HG03066 (cell line): Measurements from ENCODE around the gene MRPL18.
"Not testable (repeated sequence)": the region's sequence is repeated elsewhere in the genome, so short reads cannot be mapped to it uniquely, and the experiment has no call there.

Source experiments
- ATAC-seq: cut with Tn5 transposase; IDR thresholded peaks from one replicate; pipeline ENCODE4 v1.9.1; 2021; ENCODE audit warnings: low read depth; ENCODE audit not compliant: unreplicated experiment

The MRPL18 gene

DNA sequence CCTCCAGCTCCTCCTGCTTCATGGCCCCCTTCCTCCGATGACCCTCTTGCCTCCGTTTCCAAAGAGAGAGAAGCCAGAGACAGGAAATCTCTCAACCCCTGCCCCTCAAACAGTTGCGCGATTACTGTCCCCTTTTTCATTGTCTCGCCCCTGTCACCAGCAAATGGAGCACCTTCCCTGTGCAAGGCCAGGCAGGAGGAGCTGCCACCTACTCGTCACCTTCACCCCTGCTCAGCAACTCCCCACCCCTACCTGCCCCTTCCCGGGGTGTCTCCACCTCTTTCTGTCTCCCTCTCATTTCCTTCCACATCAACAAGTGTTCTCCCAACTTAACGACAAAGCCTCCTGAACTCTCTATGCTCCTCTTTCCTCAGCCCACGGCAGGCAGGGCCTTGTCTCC, 23.5 kb downstream of the MRPL18 start:
- no peak for ATAC-seq

DNA sequence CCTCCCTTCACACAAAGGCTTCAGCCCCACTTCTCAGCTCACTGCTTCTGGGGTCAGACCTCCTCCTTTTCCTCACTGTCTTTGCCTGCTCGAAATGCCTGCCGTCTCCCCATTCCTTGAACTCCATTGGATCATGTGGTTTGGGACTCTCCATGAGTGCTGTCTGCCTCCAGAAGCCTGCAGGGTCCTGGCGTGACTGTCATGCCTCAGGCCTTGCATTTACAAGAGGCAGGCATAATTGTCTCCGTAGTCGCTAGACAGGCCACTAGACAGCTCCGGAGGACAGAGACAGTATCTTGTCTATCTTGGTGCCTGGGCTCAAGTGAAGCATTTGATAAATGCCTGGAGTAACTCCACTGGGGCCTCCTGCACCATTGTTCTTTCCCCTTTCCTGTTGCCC, 25.1 kb downstream of the MRPL18 start:
- no peak for ATAC-seq

DNA sequence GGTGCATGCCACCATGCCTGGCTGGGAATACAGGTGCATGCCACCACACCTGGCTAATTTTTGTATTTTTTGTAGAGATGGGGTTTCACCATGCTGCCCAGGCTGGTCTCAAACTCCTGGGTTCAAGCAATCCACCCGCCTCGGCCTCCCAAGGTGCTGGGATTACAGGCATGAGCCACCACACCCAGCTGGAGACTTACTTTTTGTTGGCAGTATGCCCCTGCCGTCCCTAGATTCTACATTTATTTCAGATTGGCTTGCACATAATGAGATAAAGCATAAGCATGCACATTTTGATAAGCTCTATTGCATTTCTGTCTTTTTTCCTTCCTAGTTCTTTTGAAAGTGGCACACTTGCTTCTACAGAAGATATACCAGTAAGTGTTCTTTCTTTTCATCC, 26.5 kb downstream of the MRPL18 start:
- not testable (repeated sequence) for ATAC-seq

DNA sequence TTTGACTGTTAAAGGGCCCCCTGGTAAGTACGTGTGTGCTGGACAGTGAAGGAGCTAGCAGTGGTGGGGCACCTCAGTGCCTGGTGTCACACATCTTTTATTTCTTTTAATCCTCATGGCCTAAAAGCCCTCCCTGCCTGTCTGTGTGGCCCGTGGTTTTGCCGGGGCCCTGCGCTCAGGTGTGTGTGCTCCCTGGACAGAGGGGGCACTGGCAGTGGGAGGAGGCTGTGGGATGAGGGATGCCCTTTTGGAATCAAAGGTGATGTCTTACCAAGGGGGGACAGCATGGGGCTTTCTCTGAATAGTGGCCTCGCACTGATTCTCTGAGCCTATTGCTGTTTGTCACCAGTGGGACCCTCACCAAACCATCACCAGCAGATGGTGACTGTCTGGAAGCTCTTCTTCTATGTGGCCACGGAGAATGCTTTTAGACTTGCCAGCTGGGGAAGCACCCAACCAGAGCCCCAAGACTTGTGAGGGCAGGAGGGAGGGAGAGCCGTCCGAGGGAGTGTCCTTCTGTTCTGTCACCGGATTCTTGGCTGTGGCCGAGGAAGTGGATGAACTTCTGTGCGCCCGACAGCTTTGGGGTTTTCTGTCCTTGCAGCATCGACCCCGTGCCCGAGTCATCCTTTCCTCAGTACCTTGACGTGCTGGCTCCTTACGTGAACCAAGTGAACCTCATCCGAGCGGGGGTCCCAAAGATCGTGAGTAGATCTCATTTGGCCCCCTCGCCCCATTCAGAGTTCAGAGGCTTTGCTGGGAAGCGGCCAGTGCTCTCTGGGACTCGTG, 27.9 kb downstream of the MRPL18 start:
- ATAC-seq: no peak

DNA sequence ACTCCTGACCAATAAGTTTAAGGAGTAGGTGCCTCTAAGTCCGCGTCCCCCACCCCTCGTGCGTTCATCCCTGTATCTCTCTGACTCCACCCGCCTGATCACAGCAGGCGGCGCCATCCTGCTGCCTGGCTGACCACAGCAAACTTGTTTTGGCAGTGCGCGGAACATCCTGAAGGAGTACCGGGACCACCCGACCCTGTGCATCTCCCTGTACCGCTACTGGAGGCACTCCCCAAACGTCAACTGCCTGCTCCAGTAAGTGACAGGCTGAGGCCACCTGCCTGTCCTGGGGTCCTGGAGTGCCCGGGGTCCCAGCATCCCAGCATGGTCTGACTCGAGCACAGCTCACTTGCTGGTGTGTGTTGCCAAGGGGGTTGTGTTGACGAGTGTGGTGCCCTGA, 28.8 kb downstream of the MRPL18 start:
- no peak for ATAC-seq

DNA sequence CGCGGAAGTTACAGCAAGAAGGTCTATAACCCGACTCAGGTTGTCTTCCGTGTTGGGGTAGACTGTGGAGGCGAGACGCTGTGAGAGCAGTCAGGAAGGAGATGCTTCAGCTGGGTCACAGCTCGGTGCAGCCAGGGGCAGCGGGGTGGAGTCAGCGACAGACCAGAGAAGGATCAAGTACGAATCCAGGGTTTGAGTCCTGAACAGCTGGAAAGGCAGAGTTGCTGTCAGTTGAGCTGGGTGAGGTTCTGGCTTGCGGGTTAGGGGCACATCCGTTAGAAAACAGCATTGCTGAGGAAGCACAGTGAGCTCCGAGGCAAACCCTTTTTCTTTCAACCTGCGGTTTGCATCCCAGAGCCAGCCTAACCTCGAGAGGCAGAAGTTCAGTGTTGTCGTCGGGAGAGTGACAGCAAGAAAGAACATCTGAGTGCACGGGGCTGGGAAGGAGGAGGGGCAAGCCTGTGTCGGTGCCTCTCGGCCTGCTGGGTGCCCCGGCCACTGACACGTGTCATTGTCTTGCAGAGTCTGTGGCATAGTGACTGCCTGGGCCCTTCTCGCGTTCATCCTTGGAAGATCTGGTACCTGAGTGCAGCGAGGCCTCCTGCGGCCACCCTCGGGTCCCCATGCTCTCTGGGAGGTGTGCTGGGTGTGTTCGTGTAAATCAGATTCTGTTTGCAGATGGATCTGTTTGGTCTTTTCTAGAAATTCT, 29.8 kb downstream of the MRPL18 start:
- ATAC-seq: peak; percentile 45

DNA sequence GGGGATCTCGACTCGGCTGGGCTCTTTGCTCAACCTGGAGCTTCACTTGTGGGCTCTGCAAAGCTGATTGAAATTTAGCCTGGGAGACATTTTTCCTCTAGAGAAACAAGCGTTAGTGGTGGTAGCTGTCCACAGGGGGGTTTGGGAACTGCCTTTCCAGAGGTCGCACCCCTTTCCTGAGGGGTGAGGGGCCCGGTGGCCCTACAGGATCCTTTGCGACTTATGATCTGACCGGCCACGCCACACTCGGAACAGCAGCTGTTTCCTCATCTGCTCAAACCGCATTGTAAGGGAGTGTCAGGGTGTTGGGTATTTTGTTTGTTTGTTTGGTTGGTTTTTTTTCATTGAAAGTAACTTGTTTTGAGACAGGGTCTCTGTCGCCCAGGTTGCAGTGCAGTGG, 30.9 kb downstream of the MRPL18 start:
- no peak for ATAC-seq

DNA sequence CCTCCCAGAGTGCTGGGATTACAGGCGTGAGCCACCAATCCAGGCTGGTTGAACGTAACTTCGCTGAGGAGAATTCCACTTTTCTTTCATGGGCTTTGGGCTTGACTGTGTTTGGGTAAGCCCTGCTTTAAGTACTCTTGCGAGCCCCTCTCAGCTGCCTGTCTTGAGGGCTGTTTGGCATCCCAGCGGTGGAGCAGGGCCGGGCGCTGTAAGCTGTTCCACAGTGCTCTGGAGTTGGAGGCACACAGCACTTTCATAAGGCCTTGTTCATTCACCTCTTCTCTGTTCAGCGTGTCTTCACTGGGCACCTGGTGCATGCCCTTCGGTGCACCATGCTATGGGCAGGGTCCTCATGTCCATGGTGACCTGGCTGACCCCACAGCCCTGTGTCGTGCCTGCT, 31.5 kb downstream of the MRPL18 start:
- no peak for ATAC-seq

DNA sequence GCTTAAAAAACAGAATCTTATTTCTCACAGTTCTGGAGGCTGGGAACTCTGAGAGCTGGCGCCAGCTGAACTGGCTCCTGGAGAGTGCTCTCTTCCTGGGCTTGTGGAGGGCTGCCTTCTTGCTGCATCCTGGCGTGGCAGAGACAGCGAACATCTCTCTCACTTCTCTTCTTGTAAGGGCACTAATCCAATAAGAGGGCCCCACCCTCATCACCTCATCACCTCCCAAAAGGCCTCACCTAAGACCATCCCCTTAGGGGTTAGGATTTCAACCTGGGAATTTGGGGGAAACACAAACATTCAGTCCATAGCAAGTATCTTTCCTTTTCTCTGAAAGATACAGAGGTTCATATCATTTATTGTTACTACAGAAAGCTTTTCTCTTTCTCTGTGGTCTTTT, 33.7 kb downstream of the MRPL18 start:
- ATAC-seq: no peak

DNA sequence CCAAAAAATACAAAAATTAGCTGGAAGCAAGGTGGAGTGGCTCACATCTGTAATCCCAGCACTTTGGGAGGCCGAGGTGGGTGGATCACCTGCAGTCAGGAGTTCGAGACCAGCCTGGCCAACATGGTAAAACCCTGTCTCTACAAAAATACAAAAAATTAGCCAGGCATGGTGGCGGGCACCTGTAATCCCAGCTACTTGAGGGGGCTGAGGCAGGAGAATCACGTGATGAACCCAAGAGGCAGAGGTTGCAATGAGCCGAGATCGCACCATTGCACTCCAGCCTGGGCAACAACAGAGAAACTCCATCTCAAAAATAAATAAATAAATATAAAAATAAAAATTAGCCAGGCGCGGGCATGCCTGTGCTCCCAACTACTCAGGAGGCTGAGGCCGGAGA, 34.4 kb downstream of the MRPL18 start:
- not testable (repeated sequence) for ATAC-seq

DNA sequence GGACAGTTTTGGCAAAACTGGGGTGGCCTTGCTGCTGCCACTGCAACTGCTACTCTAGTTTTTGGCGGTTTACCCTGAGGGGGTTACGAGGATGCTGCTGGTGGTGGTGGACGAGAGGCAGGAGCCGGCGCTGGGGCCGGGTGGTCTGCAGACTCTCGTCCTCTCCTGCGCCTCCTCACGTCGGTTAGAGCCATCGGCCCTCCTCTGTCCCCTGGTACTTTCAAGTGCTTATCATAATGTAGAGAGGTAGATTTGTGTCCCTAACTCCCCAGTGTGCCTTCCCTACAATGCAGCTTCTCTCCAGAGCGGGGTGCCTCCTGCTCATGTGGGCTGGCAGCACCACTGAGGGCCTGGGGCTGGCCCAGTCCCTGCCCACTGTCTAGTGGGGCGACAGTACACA, 35.7 kb downstream of the MRPL18 start:
- no peak for ATAC-seq

DNA sequence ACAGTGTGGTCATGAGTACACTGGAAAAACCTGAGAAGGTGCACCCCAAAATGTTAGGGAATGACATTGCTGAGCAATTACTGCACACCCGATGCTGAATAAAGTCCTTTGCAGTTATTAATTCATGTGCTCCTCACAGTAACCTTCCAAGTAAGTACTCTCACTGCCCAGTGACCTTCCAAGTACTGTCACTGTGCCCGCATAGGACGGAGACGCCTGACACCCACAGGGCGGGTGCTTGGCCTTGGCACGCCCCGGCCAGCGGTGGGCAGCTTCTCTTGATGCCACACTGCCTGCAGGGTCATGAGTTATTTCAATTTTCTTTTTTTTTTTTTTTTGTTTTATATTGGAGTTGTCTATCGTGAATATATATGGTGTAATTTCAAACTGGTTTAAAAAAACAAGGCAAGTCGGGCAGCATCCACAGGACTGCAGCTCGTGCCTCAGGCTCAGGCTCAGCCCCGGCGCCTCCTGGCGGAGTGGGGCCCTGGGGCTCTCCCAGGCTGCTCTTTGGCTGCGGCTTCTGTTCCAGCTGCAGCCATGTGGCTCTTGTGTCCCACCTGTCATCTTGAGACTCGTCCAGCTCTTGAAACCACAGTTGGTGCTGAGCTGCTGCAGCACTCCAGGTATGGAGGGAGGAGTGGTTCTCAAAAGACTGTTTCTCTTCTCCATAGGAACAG, 36.8 kb downstream of the MRPL18 start:
- ATAC-seq: no peak

DNA sequence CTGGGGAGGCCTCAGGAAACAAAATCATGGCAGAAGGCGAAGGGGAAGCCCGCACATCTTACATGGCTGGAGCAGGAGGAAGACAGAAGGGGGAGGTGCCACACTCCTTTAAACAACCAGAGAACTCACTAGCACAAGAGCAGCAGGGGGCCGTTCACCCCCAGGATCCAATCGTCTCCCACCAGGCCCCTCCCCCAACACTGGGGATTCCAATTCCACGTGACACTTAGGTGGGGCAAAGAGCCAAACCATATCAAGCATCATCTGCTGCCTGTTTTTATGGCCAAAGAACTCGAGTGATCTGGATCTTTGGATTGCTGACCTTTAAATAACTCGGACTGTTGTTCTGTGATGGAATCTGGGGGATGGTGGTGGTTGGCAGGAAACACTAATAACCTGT, 37.8 kb downstream of the MRPL18 start:
- no peak for ATAC-seq

DNA sequence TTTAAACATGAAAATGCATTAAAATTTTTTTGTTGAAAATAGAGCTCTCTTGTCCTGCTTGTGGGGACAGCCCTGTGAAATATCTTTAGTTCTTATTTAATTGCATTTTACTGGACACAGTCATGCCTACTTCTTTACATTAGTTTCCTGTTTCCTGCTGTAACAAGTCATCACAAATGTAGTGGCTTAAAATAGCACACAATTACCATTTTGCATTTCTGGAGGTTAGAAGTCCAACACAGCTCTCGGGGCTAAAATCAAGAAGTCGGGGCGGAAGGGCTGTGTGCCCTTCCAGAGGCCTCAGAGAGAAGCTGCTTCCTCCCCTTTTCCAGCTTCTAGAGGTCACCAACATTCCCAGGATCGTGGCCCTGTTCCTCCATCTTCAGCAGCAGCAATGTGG, 39.3 kb downstream of the MRPL18 start:
- no peak for ATAC-seq

DNA sequence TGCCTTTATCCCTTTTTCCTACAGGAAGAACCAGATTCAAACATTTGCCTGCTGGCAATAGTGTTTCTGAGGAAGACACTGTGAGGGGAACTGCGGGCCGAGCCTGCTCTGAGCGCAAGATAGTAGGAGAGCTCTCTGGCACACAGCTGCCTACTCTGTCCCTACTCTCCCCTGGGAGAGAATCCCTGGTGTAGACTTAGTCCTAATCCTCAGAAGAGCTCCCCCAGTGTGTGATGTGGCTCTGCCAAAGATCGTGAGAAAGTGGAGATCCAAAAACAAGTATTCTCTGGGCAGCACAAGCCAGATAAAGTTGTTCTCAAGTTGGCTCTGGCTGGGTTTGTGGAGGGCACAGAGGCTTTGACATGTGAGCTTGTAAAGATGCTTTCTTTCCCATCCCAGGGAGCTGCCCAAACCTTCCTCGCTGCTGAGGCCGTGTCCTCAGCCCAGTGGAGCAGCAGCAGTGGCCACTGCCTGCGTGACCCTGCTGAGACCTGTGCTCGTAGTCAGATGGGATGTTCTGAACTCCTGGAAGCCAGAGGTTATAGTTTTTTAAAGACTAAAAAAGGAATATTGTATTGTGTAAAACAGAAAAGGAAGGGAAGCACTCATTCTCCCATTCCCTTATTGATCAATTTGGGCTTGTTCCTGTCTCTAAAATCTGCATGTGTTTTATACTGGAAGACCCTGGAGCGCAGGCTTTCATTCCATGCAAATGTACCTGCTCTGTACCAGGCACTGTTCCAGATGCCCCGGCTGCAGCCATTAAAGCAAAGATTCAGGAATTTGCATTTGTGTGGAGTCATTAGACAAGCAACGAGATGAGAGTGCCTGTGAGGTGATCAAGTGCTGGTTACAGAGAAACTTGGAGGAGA, 40.5 kb downstream of the MRPL18 start:
- no peak for ATAC-seq

DNA sequence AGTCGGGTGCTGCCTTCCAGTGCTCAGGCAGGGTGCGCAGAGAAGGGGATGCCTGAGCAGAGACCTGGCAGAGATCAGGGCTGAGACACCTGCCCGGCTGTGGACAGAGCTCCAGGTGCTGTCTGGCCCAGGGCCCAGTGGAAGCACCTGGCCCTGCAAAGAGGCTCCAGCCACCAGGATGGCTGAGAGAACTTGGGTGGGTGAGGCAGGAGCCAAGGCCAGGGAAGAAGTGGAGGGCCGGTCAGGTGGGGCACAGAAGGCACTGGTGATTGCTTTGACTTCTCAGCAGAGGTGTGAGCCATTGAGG, 41.1 kb downstream of the MRPL18 start:
- ATAC-seq: no peak

DNA sequence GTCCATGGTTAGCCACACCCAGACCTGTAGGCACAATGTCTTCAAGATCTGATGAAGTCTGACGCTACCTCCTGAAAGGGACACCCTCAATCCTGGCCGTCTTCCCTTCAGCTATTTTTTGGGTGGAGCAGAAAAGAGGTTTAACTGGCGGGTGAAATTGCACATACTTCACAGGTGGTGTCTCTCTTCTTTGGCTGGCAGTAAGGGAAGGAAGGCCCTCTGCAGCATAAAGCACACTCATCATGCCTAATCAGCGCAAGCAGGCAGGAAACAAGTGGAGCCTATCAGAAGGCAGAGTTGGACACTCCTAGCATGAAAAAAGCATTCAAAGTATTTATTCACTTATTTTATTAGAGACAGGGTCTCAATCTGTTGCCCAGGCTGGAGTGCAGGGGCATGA, 42.7 kb downstream of the MRPL18 start:
- ATAC-seq: no peak

DNA sequence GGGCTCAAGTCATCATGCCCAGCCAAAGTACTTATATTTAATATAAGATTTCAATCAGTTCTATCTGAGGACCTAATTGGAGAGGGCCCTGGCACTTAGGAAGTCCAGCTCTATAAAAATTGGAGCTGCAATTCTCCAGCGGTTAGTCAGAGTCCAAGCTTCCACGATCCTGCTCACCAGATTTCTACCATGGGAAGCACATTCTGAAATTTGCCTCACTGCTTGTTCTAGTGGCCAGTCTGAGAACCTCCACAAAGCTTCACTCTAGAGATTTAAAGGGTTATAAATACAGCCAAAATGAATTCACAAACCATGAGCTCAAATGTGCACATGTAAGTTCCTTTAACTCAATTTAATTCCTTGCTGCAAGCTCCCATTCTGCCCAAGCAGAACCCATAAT, 43.3 kb downstream of the MRPL18 start:
- ATAC-seq: no peak

DNA sequence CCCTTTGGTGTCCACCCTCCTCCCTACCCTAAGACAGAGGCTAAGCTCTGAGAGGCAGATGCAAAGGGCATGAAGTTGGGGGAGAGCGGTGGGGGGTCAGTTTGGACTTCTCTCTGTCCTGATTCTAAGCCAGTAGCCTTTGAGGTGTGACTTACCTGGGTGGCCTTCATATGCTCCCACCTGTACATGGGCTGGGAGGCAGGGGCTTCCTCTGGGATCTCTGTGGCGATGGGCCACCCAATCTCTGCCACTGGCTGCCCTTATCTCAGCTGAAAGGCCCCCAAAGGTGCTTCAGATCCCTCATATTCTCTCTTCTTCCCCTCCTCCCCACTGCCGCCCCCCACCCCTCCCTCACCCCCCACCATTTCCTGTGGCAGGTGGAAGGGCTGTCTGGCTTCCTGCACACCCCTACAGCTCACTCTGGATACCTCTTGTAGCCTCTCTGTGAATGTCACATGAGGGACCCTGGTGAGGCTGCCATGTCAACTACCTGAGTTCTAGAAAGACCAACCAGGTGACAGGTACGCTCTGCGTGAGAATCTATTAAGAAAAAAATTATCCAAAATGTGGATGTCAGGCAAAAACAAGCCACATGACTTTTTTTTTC, 43.8 kb downstream of the MRPL18 start:
- no peak for ATAC-seq

DNA sequence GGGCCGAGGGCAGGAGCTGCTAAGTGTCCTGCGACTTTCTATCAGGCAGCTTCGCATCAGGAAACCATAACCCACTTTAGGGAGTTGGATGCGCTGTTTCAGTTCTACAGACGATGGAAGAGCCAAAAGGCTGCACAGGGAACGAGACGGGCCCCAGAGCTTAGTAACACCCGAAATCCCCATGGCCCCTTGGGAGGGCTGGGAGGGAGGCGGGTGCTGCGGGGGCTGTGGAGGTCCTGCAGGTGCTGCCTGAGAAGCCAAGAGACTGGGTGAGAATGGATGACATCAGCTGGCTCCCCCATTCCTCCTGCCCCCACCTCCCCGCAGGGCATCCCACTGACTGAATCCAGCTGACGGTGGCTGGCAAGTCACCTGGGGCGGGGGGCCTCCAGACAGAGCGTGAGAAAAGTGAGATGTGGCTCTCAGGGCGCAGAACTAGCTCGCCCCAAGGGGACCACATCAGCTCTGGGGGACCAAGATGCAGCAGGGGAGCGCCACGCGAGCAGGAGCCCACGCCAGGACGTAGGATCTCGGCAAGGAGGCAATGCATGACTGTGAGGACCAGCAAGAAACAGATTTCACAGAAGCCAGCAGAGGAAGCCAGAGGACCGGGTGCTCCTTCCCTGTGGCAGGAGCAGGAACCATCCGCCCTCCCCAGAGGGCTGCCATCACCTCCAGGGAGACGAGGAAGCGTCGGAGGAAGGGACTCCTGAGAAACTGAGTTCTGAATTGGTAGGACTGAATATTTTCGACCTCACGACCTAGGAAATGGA, 46.6 kb downstream of the MRPL18 start:
- ATAC-seq: no peak
